ENCODE measurements around the gene MRPL23. TPM values are rescaled to one million over a fixed set of nuclear protein-coding genes. Genes with fewer than 3 reads are reported as not detected.

MRPL23 gene
- total RNA-seq, 1 experiment from 2014 or later, result 109 TPM

DNA sequence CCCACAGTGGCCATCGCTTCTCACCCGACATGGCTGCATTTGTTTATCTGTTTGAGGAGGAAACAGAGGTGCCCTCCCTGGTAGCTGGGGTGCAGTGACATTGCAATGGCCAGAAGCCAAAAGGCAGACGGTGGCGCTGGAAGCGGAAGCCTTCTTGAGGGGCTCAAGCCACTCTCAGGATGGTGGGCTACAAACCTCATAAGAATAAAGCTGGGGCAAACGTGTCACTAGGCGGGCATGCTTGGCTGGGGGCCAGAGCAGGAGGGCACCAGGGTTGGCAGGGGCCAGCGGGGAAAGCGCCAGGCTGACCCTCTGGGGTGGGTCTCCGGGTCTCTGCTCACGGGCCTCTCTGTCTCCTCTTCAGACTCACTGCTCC is 15.0 kb upstream of the MRPL23 start:
- H3K4me3 Mint-ChIP-seq (ENCODE audit: low read depth, unreplicated experiment), result no peak overlapping the region
- peaks cover 60% of the 10 kb centered on the region for H3K27me3 Mint-ChIP-seq (ENCODE audit: unreplicated experiment)
- CTCF ChIA-PET, result no interaction called here
- TF ChIP-seq, protein P1, sequence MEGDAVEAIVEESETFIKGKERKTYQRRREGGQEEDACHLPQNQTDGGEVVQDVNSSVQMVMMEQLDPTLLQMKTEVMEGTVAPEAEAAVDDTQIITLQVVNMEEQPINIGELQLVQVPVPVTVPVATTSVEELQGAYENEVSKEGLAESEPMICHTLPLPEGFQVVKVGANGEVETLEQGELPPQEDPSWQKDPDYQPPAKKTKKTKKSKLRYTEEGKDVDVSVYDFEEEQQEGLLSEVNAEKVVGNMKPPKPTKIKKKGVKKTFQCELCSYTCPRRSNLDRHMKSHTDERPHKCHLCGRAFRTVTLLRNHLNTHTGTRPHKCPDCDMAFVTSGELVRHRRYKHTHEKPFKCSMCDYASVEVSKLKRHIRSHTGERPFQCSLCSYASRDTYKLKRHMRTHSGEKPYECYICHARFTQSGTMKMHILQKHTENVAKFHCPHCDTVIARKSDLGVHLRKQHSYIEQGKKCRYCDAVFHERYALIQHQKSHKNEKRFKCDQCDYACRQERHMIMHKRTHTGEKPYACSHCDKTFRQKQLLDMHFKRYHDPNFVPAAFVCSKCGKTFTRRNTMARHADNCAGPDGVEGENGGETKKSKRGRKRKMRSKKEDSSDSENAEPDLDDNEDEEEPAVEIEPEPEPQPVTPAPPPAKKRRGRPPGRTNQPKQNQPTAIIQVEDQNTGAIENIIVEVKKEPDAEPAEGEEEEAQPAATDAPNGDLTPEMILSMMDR (IDR thresholded peaks at IDR 0.05; ENCODE audit: unreplicated experiment), result no peak
- no peak overlapping the region for H3K27ac Mint-ChIP-seq (ENCODE audit: unreplicated experiment)
- no peak for DNase-seq
- no peaks in the 10 kb centered on the region for H3K4me1 Mint-ChIP-seq (ENCODE audit: low read depth, unreplicated experiment)
- no TSS peak for BruUV-seq (replicated peaks)
- H3K9me3 Mint-ChIP-seq (ENCODE audit: low read depth, unreplicated experiment), result no peaks in the 10 kb centered on the region
- intact Hi-C loops (cut with micrococcal nuclease; ENCODE audit: unreplicated experiment), result no loop called here
- no peaks in the 10 kb centered on the region for H3K36me3 Mint-ChIP-seq (ENCODE audit: insufficient read depth, unreplicated experiment)

DNA sequence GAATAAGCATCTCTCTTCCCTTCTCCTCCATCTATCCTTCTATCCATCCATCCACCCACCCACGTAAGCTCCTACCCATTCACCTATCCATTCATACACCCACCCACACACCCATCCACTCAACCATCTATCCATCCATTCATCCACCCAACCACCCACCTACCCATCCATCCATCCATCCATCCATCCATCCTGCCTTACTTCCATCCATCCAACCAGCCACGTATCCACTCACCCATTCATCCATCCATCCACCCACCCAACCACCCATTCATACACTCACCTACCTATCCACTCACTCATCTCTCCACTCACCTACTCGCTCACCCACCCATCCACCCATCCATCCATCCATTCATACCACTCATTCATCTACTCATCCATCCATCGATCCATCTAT is 14.5 kb upstream of the MRPL23 start:
- H3K9me3 Mint-ChIP-seq (ENCODE audit: low read depth, unreplicated experiment), result no peaks in the 10 kb centered on the region
- H3K4me3 Mint-ChIP-seq (ENCODE audit: low read depth, unreplicated experiment), result no peak overlapping the region
- H3K27ac Mint-ChIP-seq (ENCODE audit: unreplicated experiment), result no peak overlapping the region
- H3K27me3 Mint-ChIP-seq (ENCODE audit: unreplicated experiment), result peaks cover 57% of the 10 kb centered on the region
- DNase-seq, result no peak
- intact Hi-C loops (cut with micrococcal nuclease; ENCODE audit: unreplicated experiment), result no loop called here
- no peaks in the 10 kb centered on the region for H3K36me3 Mint-ChIP-seq (ENCODE audit: insufficient read depth, unreplicated experiment)
- no TSS peak for BruUV-seq (replicated peaks)
- TF ChIP-seq, protein P1 (IDR thresholded peaks at IDR 0.05; ENCODE audit: unreplicated experiment), result no peak
- no peaks in the 10 kb centered on the region for H3K4me1 Mint-ChIP-seq (ENCODE audit: low read depth, unreplicated experiment)
- CTCF ChIA-PET, result no interaction called here

DNA sequence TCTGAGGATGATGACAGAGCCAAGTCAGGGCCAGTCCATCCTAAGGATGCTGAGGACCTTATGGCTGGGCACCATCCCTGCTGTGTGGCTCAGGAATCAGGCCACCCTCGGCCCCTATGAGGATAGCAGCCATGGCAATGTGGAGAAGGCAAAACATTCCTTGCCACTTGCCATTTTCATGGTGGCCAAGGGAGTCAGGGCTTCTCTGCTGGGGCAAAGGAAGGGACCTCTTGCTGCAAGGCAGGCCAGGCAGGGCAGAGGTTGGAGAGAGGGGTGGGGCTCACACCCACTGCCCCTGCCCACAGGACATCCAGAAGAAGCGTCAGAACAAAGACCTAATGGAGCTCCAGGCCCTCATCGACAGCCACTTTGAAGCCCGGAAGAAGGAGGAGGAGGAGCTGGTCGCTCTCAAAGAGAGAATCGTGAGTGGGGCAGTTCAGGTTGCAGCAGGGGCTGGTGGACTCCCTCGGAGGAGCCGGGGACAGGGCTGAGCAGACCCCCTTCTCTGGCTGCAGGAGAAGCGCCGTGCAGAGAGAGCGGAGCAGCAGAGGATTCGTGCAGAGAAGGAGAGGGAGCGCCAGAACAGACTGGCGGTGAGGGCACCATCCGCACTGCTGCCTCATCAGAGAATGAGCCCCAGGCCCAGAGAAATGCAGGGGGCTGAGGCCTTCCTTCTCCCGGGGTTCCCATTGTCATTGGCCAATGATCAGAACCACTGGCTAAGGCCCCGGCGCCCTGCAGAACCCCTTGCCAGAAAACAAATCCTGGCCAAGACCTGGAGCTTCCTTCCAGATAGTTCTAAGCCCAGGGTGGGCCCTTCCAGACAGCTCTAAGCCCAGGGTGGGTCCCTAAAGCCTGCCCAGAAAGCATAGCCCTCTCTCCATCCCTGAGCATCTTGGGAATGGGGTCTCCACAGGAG is 13.5 kb upstream of the MRPL23 start:
- TF ChIP-seq, protein P1 (IDR thresholded peaks at IDR 0.05; ENCODE audit: unreplicated experiment), result no peak
- BruUV-seq (replicated peaks), result no TSS peak

DNA sequence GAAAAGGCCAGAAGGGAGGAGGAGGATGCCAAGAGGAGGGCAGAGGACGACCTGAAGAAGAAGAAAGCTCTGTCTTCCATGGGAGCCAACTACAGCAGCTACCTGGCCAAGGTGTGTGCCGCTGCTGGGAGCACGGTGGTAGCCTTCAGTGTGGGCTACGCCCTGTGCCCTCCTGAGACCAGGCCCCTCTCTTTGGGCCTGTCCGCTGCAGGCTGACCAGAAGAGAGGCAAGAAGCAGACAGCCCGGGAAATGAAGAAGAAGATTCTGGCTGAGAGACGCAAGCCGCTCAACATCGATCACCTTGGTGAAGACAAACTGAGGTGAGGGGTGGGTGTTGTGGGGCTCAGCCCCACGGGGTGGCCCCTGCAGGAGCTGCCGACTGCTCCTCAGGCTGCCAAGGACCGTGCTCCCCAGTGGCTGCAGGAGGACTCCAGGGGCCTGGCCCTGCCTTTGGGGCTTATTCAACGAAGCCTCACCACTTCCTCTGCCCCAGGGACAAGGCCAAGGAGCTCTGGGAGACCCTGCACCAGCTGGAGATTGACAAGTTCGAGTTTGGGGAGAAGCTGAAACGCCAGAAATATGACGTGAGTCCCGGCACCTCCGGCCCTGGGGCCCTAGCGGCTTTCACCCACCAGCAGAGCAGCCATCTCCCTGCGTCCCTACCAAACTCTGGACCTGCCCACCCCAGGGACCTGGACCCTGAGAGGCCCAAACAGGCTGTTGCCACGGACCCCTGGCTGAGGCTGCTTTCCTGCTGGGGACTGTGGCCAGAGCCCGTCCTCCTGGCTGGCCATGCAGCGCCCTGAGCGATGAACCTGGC is 12.6 kb upstream of the MRPL23 start:
- H3K4me3 Mint-ChIP-seq (ENCODE audit: low read depth, unreplicated experiment), result no peak overlapping the region
- H3K36me3 Mint-ChIP-seq (ENCODE audit: insufficient read depth, unreplicated experiment), result no peaks in the 10 kb centered on the region
- no peaks in the 10 kb centered on the region for H3K4me1 Mint-ChIP-seq (ENCODE audit: low read depth, unreplicated experiment)
- BruUV-seq (replicated peaks), result no TSS peak
- H3K27me3 Mint-ChIP-seq (ENCODE audit: unreplicated experiment), result peaks cover 63% of the 10 kb centered on the region
- TF ChIP-seq, protein P1 (IDR thresholded peaks at IDR 0.05; ENCODE audit: unreplicated experiment), result no peak
- H3K27ac Mint-ChIP-seq (ENCODE audit: unreplicated experiment), result no peak overlapping the region
- intact Hi-C loops (cut with micrococcal nuclease; ENCODE audit: unreplicated experiment), result no loop called here
- DNase-seq, result no peak
- CTCF ChIA-PET, result interaction anchor here (0.9 to 1.0 kb wide), 2 partner anchors 25 to 29 kb away, joined by 3 to 4 read pairs; no protein-coding TSS in a partner anchor
- no peaks in the 10 kb centered on the region for H3K9me3 Mint-ChIP-seq (ENCODE audit: low read depth, unreplicated experiment)

More for the DNA sequence above, 13.5 kb upstream of the MRPL23 start:
- CTCF ChIA-PET, result interaction anchor here (1.0 kb wide), 1 partner anchor 24 kb away, joined by 3 read pairs; no protein-coding TSS in a partner anchor
- H3K9me3 Mint-ChIP-seq (ENCODE audit: low read depth, unreplicated experiment), result no peaks in the 10 kb centered on the region
- no peaks in the 10 kb centered on the region for H3K36me3 Mint-ChIP-seq (ENCODE audit: insufficient read depth, unreplicated experiment)
- H3K4me3 Mint-ChIP-seq (ENCODE audit: low read depth, unreplicated experiment), result no peak overlapping the region
- no peak overlapping the region for H3K27ac Mint-ChIP-seq (ENCODE audit: unreplicated experiment)
- H3K4me1 Mint-ChIP-seq (ENCODE audit: low read depth, unreplicated experiment), result no peaks in the 10 kb centered on the region
- intact Hi-C loops (cut with micrococcal nuclease; ENCODE audit: unreplicated experiment), result no loop called here
- no peak for DNase-seq
- peaks cover 63% of the 10 kb centered on the region for H3K27me3 Mint-ChIP-seq (ENCODE audit: unreplicated experiment)
